Activated T-helper 9 cell treated with anti-CD3 and anti-CD28 coated beads, Interleukin-2, amount 50 U/mL, for 16 hours (primary cell): Measurements from ENCODE around the gene RPS8.
"Not testable (repeated sequence)": the region's sequence is repeated elsewhere in the genome, so short reads cannot be mapped to it uniquely, and the experiment has no call there.

Experiments used
- DNase-seq: peaks from one replicate; pipeline ENCODE4 v3.0.0-alpha.2; 2020; ENCODE audit warnings: low read depth

RPS8 gene

GRCh38 chr1:44820328-44821239 is 45.2 kb downstream of the RPS8 start:
- no peak for DNase-seq

- no peak for DNase-seq
These were observed 45.9 kb downstream of the RPS8 start for GRCh38 chr1:44821240-44821715.

GRCh38 chr1:44822131-44822701 is 46.9 kb downstream of the RPS8 start:
- DNase-seq, result no peak

- no peak for DNase-seq
These were observed 47.7 kb downstream of the RPS8 start for GRCh38 chr1:44822981-44823451.

- DNase-seq, result not testable (repeated sequence)
These were observed 49.1 kb downstream of the RPS8 start for GRCh38 chr1:44824392-44824791.

- no peak for DNase-seq
These were observed 51.2 kb downstream of the RPS8 start for GRCh38 chr1:44826375-44827196.

GRCh38 chr1:44827197-44828002 is 52.1 kb downstream of the RPS8 start:
- DNase-seq, result no peak

GRCh38 chr1:44828003-44828651 is 52.8 kb downstream of the RPS8 start:
- no peak for DNase-seq
